8988T (cell line): ENCODE measurements around the gene FDX2.
A peak's percentile ranks its signal among the peaks of the same experiment; 100 is the strongest.

Experiments
- DNase-seq: peaks from one replicate; pipeline ENCODE4 v3.0.0; 2011

Gene FDX2

DNA sequence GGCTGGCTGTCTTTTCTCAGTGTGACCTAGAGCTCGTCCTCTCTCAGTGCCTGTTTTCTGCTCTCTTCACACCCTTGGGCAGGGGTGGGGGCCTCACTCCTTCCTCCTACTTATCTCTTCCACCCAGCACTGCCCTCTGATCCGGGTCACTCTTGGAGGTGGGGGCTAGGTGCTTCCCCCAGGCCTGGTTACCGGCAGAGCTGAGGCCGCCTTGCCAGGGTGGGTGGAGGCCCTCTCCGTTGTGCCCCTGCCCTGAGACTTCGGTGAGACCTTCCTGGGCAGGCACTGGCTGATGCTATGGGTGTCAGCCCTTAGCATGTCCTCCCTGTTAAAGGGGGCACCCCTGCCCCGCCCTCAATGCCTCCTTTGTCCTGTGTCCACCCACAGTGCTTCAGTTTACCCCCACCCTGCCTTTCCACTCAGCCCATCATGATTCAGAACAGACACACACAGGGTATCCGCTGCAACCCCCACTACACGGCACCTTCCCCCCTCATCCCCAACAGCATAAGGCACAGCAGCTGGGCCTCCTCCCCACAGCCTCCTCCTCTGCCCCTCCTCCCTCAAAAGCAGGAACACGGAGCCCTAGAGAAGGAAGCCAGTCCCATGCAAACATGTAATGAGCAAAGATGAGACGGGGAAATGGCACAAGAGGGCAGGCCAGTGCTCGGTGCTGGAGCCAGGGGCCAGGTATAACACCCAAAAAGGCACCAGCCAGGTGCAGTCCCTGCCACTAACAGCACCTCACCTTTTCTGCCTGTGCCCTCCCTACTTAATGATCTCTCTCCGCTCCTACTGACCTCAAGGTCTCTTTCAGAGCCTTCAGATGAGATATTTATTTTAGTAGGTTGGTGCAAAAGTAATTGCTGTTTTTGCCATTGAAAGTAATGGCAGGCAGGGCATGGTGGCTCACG is 16.0 kb downstream of the FDX2 start:
- DNase-seq = no peak

DNA sequence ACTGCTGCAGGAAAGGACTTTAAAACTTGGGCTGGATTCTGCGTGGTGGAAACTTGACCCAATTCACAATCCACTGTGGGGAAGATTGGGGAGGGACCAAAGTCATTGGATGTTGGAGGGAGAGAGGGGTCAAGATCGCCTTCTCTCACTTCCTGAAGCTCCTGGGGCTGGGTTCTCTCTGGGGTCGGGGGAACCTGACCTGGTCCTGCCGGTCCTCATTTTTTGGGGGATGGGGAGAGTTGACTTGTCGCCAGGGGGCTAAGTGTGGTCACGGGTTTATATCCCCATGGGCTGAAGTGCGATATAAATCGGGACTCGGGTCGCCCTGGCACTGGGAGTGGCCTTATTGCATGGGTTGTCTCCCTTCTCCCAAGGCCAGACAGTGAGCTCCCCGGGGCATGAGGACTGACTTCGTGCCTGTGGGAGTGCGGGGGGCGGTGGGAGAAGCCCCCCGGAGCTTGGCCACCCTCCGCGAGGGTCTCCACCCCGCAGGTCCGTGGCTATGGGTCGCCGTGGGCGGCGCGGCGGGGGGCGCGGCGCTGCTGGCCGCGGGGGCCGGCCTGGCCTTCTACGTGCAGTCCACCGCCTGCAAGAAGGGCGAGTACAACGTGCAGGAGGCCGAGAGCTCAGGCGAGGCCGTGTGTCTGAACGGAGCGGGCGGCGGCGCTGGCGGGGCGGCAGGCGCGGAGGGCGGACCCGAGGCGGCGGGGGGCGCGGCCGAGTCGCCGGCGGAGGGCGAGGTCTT is 19.8 kb downstream of the FDX2 start:
- DNase-seq = no peak

DNA sequence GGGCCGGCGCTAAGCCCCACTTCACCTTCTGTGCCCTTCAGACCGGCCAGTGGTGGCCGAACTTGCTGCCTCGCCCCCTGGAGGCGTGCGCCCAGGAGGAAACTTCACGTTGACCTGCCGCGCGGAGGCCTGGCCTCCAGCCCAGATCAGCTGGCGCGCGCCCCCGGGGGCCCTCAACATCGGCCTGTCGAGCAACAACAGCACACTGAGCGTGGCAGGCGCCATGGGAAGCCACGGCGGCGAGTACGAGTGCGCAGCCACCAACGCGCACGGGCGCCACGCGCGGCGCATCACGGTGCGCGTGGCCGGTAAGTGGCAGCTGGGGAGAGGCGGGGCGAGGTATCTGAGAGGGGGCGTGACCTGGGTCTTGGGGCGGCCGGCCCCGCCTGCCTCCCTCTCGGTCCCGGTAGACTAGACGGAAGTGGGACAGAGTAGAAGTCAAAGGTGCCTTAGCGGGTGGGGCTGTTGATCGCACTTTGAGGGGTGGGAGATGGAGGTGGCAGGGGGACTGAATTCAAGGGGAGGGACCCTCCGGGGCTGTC is 20.4 kb downstream of the FDX2 start:
- no peak for DNase-seq

GRCh38 chr19:10294368-10294697 is 21.5 kb downstream of the FDX2 start:
- no peak for DNase-seq

DNA sequence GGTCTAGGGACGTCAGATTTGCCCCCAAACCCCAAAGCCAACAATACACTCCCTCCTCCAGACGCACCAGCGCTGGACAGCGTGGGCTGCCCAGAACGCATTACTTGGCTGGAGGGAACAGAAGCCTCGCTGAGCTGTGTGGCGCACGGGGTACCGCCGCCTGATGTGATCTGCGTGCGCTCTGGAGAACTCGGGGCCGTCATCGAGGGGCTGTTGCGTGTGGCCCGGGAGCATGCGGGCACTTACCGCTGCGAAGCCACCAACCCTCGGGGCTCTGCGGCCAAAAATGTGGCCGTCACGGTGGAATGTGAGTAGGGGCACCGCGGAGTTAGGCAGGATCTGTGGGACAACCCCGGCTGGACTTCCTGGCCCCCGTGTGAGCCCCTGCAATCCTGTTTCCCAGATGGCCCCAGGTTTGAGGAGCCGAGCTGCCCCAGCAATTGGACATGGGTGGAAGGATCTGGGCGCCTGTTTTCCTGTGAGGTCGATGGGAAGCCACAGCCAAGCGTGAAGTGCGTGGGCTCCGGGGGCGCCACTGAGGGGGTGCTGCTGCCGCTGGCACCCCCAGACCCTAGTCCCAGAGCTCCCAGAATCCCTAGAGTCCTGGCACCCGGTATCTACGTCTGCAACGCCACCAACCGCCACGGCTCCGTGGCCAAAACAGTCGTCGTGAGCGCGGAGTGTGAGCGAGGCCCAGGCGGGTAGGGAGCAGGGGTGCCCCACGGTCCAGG is 22.0 kb downstream of the FDX2 start:
- no peak for DNase-seq

GRCh38 chr19:10292789-10293636 is 22.8 kb downstream of the FDX2 start:
- DNase-seq = no peak

- peak; percentile 81 for DNase-seq
These were observed 23.5 kb downstream of the FDX2 start for GRCh38 chr19:10292206-10292788.

GRCh38 chr19:10291554-10292205 is 24.1 kb downstream of the FDX2 start:
- DNase-seq = no peak

- peak; percentile 82 for DNase-seq
These were observed 24.8 kb downstream of the FDX2 start for GRCh38 chr19:10290876-10291553.

DNA sequence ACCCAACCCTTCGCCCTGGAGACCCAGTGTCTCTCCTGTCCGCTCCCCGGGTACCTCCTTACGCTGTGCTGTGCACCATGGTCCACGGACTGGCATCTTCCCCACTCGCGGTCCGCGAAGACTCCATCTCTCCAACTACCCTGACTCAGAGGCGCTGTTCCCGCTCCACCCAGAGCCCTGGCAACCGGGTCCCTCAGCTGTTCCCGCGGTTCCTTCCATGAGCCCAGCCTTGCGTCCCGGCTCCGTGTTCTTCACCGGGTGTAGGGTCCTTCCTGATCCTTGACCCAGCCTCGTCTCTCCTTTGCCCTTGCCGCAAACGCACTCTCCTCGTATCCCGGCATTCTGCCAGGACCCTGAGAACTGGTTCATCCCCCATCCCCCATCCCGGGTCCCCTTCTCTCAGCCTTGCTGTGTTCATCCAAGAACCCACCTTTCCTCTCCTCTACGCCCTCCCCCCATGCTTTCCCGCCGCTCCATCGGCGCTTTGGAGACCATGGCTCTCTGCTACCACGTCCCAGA is 25.4 kb downstream of the FDX2 start:
- no peak for DNase-seq

- no peak for DNase-seq
These were observed 25.9 kb downstream of the FDX2 start, which contains the start of gene ICAM5 for GRCh38 chr19:10289836-10290356. TSS of gene ICAM5 (plus strand) at chr19:10289952. CDS start at chr19:10290044, 92 bp downstream.

DNA sequence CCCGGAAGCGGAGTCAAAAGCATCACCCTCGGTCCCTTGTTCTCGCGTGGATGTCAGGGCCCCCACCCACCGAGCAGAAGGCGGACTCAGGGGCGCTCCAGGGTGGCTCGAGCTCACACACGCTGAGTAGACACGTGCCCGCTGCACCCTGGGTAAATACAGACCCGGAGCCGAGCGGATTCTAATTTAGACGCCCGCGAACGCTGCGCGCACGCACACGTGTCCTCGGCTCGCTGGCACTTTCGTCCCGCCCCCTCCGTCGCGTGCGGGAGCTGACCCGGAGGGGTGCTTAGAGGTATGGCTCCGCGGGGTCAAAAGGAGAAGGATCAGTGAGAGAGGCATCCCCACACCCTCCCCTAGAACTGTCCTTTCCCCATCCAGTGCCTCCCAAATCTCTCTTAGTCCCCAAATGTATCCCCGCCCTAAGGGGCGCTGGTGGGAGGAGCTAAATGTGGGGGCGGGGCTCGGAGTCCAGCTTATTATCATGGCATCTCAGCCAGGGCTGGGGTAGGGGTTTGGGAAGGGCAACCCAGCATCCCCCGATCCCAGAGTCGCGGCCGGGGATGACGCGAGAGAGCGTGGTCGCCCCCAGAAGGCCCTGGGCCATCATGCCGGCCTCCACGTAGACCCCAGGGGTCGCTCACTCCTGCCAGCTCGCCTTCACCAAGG is 26.5 kb downstream of the FDX2 start:
- DNase-seq = peak; percentile 44

- peak; percentile 69 for DNase-seq
These were observed 27.1 kb downstream of the FDX2 start for GRCh38 chr19:10288662-10289166.

DNA sequence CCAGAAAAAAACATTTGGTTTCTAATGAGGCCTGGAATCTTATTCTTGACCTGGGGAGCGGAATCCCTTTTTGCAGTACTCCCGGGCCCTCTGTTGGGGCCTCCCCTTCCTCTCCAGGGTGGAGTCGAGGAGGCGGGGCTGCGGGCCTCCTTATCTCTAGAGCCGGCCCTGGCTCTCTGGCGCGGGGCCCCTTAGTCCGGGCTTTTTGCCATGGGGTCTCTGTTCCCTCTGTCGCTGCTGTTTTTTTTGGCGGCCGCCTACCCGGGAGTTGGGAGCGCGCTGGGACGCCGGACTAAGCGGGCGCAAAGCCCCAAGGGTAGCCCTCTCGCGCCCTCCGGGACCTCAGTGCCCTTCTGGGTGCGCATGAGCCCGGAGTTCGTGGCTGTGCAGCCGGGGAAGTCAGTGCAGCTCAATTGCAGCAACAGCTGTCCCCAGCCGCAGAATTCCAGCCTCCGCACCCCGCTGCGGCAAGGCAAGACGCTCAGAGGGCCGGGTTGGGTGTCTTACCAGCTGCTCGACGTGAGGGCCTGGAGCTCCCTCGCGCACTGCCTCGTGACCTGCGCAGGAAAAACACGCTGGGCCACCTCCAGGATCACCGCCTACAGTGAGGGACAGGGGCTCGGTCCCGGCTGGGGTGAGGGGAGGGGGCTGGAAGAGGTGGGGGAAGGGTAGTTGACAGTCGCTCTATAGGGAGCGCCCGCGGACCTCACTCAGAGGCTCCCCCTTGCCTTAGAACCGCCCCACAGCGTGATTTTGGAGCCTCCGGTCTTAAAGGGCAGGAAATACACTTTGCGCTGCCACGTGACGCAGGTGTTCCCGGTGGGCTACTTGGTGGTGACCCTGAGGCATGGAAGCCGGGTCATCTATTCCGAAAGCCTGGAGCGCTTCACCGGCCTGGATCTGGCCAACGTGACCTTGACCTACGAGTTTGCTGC is 28.7 kb downstream of the FDX2 start, which contains the start of gene ICAM4:
Gene ICAM4, plus strand, starts transcription at position 153 of the 935 bp plus-strand sequence. Its CDS starts 58 bp downstream, at position 211.
- no peak for DNase-seq

DNA sequence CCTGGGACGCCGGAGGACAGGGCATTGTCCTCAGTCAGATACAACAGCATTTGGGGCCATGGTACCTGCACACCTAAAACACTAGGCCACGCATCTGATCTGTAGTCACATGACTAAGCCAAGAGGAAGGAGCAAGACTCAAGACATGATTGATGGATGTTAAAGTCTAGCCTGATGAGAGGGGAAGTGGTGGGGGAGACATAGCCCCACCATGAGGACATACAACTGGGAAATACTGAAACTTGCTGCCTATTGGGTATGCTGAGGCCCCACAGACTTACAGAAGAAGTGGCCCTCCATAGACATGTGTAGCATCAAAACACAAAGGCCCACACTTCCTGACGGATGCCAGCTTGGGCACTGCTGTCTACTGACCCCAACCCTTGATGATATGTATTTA is 30.4 kb downstream of the FDX2 start:
- DNase-seq = no peak

- no peak for DNase-seq
These were observed 30.9 kb downstream of the FDX2 start for GRCh38 chr19:10284960-10285278.

- no peak for DNase-seq
These were observed 31.5 kb downstream of the FDX2 start for GRCh38 chr19:10284065-10284959.
